ENCODE measurements around the gene CKMT1B. TPM values are rescaled to one million over a fixed set of nuclear protein-coding genes. Genes with fewer than 3 reads are reported as not detected.

The CKMT1B gene
- total RNA-seq, 1 experiment from 2014 or later, result 35.4 TPM

DNA sequence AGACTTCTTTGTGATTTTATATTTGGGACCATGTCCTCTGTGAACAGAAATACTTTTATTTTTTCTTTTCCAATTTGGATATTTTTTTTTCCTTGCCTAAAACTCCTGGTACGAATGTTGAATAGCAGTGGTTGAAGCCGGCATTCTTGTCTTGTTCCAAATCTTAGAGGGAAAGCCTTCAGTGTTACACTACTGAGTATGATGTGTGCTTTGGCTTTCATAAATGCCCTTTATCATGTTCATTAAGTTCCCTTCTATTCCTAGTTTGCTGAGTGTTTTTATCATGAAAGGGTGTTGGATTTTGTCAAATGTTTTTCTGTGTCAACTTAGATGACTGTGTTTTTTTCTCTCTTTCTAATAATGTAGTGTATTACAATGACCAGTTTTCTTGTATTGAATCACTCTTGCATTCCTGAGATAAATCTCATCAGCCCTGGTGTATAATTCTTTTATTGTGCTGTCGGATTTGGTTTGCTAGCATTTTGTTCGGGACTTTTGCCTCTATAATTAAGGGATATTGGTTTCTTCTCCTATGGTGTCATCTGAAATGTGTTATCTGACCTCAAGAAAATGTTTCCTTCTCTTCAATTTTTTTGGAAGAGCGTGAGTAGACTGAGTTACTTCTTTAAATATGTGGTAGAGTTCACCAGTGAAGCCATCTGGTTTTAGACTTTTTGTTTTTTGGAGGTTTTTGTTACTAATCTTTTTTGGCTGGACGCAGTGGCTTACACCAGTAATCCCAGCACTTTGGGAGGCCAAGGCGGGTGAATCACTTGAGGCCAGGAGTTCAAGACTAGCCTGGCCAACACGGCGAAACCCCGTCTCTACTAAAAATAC, 43.1 kb upstream of the CKMT1B start:
- ChIA-PET POLR2A (no interaction called here), CTCF (interaction anchor here (0.9 kb wide), 1 partner anchor 175 kb away, joined by 3 read pairs; no protein-coding TSS in a partner anchor)
- TF ChIP-seq, protein P1, sequence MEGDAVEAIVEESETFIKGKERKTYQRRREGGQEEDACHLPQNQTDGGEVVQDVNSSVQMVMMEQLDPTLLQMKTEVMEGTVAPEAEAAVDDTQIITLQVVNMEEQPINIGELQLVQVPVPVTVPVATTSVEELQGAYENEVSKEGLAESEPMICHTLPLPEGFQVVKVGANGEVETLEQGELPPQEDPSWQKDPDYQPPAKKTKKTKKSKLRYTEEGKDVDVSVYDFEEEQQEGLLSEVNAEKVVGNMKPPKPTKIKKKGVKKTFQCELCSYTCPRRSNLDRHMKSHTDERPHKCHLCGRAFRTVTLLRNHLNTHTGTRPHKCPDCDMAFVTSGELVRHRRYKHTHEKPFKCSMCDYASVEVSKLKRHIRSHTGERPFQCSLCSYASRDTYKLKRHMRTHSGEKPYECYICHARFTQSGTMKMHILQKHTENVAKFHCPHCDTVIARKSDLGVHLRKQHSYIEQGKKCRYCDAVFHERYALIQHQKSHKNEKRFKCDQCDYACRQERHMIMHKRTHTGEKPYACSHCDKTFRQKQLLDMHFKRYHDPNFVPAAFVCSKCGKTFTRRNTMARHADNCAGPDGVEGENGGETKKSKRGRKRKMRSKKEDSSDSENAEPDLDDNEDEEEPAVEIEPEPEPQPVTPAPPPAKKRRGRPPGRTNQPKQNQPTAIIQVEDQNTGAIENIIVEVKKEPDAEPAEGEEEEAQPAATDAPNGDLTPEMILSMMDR (IDR thresholded peaks at IDR 0.05), result no peak
- TF ChIP-seq GTF2I (CRISPR knock-in tag; conservative IDR thresholded peaks at IDR 0.05) (no peak), OVOL2 (CRISPR knock-in tag; IDR thresholded peaks at IDR 0.05; ENCODE audit: borderline replicate concordance) (no peak), ZNF671 (CRISPR knock-in tag; IDR thresholded peaks at IDR 0.05) (no peak), ZNF219 (CRISPR knock-in tag; IDR thresholded peaks at IDR 0.05; ENCODE audit: borderline replicate concordance) (no peak), TEAD4 (CRISPR knock-in tag; IDR thresholded peaks at IDR 0.05) (no peak), NFYB (CRISPR knock-in tag; conservative IDR thresholded peaks at IDR 0.05; ENCODE audit: low read depth) (no peak), KAT7 (CRISPR knock-in tag; IDR thresholded peaks at IDR 0.05; ENCODE audit: borderline replicate concordance) (no peak), CREB1 (CRISPR knock-in tag; IDR thresholded peaks at IDR 0.05) (no peak), MYBL2 (CRISPR knock-in tag; IDR thresholded peaks at IDR 0.05) (no peak), RELA (CRISPR knock-in tag; IDR thresholded peaks at IDR 0.05; ENCODE audit: borderline replicate concordance) (no peak), TCF7 (CRISPR knock-in tag; IDR thresholded peaks at IDR 0.05; ENCODE audit: low read depth) (no peak), ZNF263 (CRISPR knock-in tag; IDR thresholded peaks at IDR 0.05; ENCODE audit: low read depth) (no peak)
- TF ChIP-seq, protein P2, sequence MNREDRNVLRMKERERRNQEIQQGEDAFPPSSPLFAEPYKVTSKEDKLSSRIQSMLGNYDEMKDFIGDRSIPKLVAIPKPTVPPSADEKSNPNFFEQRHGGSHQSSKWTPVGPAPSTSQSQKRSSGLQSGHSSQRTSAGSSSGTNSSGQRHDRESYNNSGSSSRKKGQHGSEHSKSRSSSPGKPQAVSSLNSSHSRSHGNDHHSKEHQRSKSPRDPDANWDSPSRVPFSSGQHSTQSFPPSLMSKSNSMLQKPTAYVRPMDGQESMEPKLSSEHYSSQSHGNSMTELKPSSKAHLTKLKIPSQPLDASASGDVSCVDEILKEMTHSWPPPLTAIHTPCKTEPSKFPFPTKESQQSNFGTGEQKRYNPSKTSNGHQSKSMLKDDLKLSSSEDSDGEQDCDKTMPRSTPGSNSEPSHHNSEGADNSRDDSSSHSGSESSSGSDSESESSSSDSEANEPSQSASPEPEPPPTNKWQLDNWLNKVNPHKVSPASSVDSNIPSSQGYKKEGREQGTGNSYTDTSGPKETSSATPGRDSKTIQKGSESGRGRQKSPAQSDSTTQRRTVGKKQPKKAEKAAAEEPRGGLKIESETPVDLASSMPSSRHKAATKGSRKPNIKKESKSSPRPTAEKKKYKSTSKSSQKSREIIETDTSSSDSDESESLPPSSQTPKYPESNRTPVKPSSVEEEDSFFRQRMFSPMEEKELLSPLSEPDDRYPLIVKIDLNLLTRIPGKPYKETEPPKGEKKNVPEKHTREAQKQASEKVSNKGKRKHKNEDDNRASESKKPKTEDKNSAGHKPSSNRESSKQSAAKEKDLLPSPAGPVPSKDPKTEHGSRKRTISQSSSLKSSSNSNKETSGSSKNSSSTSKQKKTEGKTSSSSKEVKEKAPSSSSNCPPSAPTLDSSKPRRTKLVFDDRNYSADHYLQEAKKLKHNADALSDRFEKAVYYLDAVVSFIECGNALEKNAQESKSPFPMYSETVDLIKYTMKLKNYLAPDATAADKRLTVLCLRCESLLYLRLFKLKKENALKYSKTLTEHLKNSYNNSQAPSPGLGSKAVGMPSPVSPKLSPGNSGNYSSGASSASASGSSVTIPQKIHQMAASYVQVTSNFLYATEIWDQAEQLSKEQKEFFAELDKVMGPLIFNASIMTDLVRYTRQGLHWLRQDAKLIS (CRISPR knock-in tag; IDR thresholded peaks at IDR 0.05; ENCODE audit: borderline replicate concordance), result no peak
- Mint-ChIP-seq H3K27me3 (ENCODE audit: low read depth) (no peaks in the 10 kb centered on the region), H3K4me3 (no peak overlapping the region), H3K27ac (no peak overlapping the region), H3K4me1 (no peaks in the 10 kb centered on the region), H3K9me3 (peaks cover 9% of the 10 kb centered on the region), H3K36me3 (peaks cover 10% of the 10 kb centered on the region)
- DNase-seq (ENCODE audit: low spot score), result no peak
- no peak for ATAC-seq

DNA sequence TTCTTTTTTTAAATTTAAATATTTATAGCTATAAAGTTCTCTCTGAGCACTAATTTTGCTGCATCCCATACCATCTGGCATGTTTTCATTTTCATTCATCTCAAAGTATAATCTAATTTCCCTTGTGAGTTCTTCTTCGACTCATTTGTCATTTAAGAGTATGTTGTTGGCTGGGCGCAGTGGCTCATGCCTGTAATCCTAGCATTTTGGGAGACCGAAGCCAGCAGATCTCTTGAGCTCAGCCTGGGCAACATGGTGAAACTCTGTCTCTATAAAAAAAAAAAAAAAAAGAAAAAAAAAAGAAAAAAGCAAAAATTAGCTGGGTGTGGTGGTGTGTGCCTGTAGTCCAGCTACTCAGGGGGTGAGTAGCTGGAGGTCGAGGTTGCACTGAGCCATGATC, 41.6 kb upstream of the CKMT1B start:
- H3K4me1 Mint-ChIP-seq, result no peaks in the 10 kb centered on the region
- H3K4me3 Mint-ChIP-seq, result no peak overlapping the region
- H3K36me3 Mint-ChIP-seq, result peaks cover 7% of the 10 kb centered on the region; the same call in 1 of the 2 replicates
- H3K27ac Mint-ChIP-seq, result no peak overlapping the region
- DNase-seq (ENCODE audit: low spot score) (no peak), ATAC-seq (no peak)
- ChIA-PET CTCF (interaction anchor here (1.0 to 1.2 kb wide), 2 partner anchors 24 to 38 kb away, joined by 4 read pairs; no protein-coding TSS in a partner anchor), POLR2A (no interaction called here)
- H3K27me3 Mint-ChIP-seq (ENCODE audit: low read depth), result no peaks in the 10 kb centered on the region
- H3K9me3 Mint-ChIP-seq, result peaks cover 6% of the 10 kb centered on the region
- TF ChIP-seq ZNF396 (CRISPR knock-in tag; IDR thresholded peaks at IDR 0.05; ENCODE audit: borderline replicate concordance), result no peak
- TF ChIP-seq, protein P1 (IDR thresholded peaks at IDR 0.05), result no peak
- no peak for TF ChIP-seq ESRRA (CRISPR knock-in tag; IDR thresholded peaks at IDR 0.05; ENCODE audit: borderline replicate concordance)
- no peak for TF ChIP-seq PRRX2 (CRISPR knock-in tag; IDR thresholded peaks at IDR 0.05)
- TF ChIP-seq SMAD3 (CRISPR knock-in tag; IDR thresholded peaks at IDR 0.05; ENCODE audit: borderline replicate concordance), result no peak
- TF ChIP-seq NR3C1 (CRISPR knock-in tag; conservative IDR thresholded peaks at IDR 0.05; ENCODE audit: low read depth), result no peak
- TF ChIP-seq GTF2I (CRISPR knock-in tag; conservative IDR thresholded peaks at IDR 0.05), result no peak
- TF ChIP-seq, protein P3, sequence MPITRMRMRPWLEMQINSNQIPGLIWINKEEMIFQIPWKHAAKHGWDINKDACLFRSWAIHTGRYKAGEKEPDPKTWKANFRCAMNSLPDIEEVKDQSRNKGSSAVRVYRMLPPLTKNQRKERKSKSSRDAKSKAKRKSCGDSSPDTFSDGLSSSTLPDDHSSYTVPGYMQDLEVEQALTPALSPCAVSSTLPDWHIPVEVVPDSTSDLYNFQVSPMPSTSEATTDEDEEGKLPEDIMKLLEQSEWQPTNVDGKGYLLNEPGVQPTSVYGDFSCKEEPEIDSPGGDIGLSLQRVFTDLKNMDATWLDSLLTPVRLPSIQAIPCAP (CRISPR knock-in tag; IDR thresholded peaks at IDR 0.05), result no peak
- TF ChIP-seq, protein P4, sequence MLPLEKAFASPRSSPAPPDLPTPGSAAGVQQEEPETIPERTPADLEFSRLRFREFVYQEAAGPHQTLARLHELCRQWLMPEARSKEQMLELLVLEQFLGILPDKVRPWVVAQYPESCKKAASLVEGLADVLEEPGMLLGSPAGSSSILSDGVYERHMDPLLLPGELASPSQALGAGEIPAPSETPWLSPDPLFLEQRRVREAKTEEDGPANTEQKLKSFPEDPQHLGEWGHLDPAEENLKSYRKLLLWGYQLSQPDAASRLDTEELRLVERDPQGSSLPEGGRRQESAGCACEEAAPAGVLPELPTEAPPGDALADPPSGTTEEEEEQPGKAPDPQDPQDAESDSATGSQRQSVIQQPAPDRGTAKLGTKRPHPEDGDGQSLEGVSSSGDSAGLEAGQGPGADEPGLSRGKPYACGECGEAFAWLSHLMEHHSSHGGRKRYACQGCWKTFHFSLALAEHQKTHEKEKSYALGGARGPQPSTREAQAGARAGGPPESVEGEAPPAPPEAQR (CRISPR knock-in tag; IDR thresholded peaks at IDR 0.05), result no peak
- no peak for TF ChIP-seq KAT7 (CRISPR knock-in tag; IDR thresholded peaks at IDR 0.05; ENCODE audit: borderline replicate concordance)
- TF ChIP-seq GABPB1 (CRISPR knock-in tag; IDR thresholded peaks at IDR 0.05), result no peak
- TF ChIP-seq ZNF317 (CRISPR knock-in tag; IDR thresholded peaks at IDR 0.05; ENCODE audit: borderline replicate concordance, low read depth), result no peak
- TF ChIP-seq ETV6 (CRISPR knock-in tag; IDR thresholded peaks at IDR 0.05), result no peak

Measured in WTC11 (cell line).